Transverse colon (tissue), 3 donors: ENCODE data around the gene USP8.

Source experiments
- EP300 ChIP-seq: sonication (generic); formaldehyde crosslinking; IDR thresholded peaks from one replicate; pipeline ENCODE4 v1.6.1; 2017; ENCODE audit warnings: antibody characterized with exemption, low read depth
- POLR2A ChIP-seq: fragments of 450-650 bp; IDR thresholded peaks from one replicate; pipeline ENCODE4 v1.6.1; 2016; ENCODE audit warnings: antibody characterized with exemption, mild to moderate bottlenecking, moderate library complexity
- TF ChIP-seq, protein P1 (sequence below), 5 experiments: fragments of 200-600 bp in 3 of 5; fragments of 450-650 bp in 2 of 5; sonication (generic) in 3 of 5; IDR thresholded peaks; 1 replicate in 2 of 5; 2 replicates in 3 of 5; pipeline ENCODE4 v1.5.1; 2016 to 2017; ENCODE audit warnings: antibody characterized with exemption in 5 of 5, inconsistent platforms in 3 of 5, mild to moderate bottlenecking in 2 of 5, moderate library complexity in 1 of 5

DNA sequence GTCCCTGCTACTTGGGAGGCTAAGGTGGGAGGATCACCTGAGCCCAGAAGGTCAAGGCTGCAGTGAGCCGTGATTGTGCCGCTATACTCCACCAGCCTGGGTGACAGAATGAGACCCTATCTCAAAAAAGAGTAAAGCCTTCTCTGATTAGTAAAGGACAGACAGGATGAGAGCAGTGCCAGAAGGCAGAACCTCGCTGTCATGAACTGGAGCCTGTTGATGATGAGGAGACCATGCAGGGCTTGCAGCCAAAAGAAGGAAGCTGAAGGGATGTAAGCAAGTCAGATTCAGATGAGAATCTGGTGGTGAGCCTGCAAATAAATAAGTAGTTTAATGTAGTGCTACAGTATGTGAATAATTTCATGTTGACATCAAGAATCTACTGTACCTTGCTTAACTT, 69.4 kb downstream of the USP8 start:
- TF ChIP-seq, protein P1, sequence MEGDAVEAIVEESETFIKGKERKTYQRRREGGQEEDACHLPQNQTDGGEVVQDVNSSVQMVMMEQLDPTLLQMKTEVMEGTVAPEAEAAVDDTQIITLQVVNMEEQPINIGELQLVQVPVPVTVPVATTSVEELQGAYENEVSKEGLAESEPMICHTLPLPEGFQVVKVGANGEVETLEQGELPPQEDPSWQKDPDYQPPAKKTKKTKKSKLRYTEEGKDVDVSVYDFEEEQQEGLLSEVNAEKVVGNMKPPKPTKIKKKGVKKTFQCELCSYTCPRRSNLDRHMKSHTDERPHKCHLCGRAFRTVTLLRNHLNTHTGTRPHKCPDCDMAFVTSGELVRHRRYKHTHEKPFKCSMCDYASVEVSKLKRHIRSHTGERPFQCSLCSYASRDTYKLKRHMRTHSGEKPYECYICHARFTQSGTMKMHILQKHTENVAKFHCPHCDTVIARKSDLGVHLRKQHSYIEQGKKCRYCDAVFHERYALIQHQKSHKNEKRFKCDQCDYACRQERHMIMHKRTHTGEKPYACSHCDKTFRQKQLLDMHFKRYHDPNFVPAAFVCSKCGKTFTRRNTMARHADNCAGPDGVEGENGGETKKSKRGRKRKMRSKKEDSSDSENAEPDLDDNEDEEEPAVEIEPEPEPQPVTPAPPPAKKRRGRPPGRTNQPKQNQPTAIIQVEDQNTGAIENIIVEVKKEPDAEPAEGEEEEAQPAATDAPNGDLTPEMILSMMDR (IDR thresholded peaks at IDR 0.05) = no peak
- TF ChIP-seq POLR2A (no peak), EP300 (no peak)
